ENCODE data around the gene FOXD4L5. TPM values are rescaled to one million over a fixed set of nuclear protein-coding genes. Genes with fewer than 3 reads are reported as not detected.
"Not testable (repeated sequence)": the region's sequence is repeated elsewhere in the genome, so short reads cannot be mapped to it uniquely, and the experiment has no call there.

FOXD4L5 gene
- total RNA-seq (2014; rRNA removed; shearing (Covaris generic)) = 0.33 and 0.59 TPM in 2 replicates

DNA sequence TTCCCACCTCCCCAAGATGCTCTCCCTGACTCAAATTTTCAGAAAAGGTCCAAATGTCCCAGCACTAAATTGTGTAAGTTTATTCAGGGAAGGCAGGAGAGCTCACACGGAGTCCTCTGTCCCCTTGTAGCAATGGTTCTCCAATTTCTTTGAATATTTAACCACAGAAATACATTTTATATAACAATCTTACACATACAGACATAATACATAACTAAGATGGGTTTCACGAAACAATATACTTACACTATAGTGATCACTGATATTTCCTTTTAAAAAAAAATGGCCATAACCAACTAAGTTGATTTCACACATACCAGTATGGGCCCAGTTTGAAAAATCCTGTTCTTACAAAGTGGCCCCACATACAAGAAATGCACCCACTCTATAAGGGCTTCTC, at the start of gene FOXD4L5:
Gene FOXD4L5, minus strand, starts transcription at position 101 of the 400 bp plus-strand sequence. CDS start 832 bp downstream, outside the sequence.
- H3K27me3 ChIP-seq; DNase-seq; H3K4me1 ChIP-seq; H3K27ac ChIP-seq; H3K9me3 ChIP-seq (replicated peaks); H3K4me3 ChIP-seq; H3K36me3 ChIP-seq: not testable (repeated sequence)

DNA sequence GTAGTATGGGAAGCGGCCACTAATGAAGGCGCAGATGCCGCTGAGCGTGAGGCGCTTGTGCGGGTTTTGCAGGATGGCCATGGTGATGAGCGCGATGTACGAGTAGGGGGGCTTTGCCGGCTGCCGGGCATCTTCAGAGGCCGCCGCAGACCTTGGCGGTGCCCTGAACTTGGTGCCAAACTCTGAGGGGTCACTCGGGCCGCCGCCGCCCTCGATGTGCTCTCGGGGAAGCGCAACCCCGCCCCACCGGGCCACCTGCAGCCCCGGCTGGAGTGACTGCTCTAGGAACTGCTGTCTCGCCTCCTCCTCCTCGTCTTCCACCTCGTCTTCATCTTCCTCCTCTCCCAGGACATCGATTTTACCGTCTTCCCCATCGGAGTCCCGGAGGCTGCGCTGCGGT, 1.1 kb downstream of the FOXD4L5 start:
- not testable (repeated sequence) for DNase-seq; H3K4me1 ChIP-seq; H3K4me3 ChIP-seq; H3K9me3 ChIP-seq (replicated peaks); H3K27me3 ChIP-seq; H3K27ac ChIP-seq; H3K36me3 ChIP-seq

DNA sequence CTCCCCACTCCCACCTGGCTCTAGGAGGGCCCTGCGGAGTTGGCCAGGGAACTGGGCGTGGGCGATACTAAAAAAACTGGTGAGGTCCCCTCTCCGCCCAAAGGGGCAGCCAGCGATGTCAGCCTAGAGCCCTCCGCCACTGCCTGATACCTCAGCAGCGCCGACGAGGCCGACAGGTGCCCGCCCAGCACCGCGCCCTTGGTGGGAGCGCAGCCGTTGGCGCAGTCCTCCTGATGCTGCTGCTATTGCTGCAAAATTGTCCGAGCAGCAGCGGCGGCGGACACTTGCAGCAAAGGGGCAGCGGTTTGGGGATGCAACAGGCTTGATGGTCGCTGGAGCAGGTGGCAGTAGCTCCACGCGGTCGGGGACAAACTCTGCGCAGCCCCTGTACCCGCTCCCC, 2.0 kb downstream of the FOXD4L5 start:
- DNase-seq; H3K36me3 ChIP-seq; H3K27ac ChIP-seq; H3K27me3 ChIP-seq; H3K4me1 ChIP-seq; H3K4me3 ChIP-seq; H3K9me3 ChIP-seq (replicated peaks): not testable (repeated sequence)

All from SJCRH30 (cell line).